ENCODE measurements around the gene B3GALNT2. TPM values are rescaled to one million over a fixed set of nuclear protein-coding genes. Genes with fewer than 3 reads are reported as not detected.
A peak's percentile ranks its signal among the peaks of the same experiment; 100 is the strongest.

The B3GALNT2 gene
- polyA plus RNA-seq, 1 donor, result 19.1 TPM

DNA sequence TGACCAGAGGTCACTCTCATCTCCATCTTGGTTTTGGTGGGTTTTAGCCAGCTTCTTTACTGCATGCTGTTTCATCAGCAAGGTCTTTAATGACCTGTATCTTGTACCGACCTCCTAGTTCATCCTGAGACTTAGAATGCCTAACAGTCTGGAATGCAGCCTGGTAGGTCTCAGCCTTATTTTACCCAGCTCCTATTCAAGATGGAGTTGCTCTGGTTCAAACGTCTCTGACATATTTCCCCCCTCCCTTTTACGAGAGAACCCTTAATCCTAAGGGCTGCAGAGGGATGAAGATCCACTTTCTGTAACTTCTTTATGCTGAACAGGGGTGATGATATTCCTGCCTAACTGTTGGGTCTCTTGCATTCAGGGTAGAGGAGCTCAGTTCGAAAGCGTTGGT lies 93.8 kb downstream of the B3GALNT2 start:
- Histone ChIP-seq H3K36me3 (ENCODE audit: control insufficient read depth, insufficient read depth, low read length) (peaks cover 2% of the 10 kb centered on the region), H3K4me1 (ENCODE audit: control insufficient read depth, insufficient read depth, low read length) (peaks cover 5% of the 10 kb centered on the region), H3K27ac (ENCODE audit: low read length) (no peak overlapping the region), H3K4me3 (ENCODE audit: low read length) (no peak overlapping the region), H3K27me3 (ENCODE audit: control insufficient read depth, insufficient read depth, low read length) (no peaks in the 10 kb centered on the region), H3K9me3 (ENCODE audit: control insufficient read depth, low read depth, low read length) (no peaks in the 10 kb centered on the region)
- 83% methylated on average over 1 of the region's 5 CpGs for WGBS (ENCODE audit: insufficient coverage, low lambda C conversion rate)
- DNase-seq, result no peak

DNA sequence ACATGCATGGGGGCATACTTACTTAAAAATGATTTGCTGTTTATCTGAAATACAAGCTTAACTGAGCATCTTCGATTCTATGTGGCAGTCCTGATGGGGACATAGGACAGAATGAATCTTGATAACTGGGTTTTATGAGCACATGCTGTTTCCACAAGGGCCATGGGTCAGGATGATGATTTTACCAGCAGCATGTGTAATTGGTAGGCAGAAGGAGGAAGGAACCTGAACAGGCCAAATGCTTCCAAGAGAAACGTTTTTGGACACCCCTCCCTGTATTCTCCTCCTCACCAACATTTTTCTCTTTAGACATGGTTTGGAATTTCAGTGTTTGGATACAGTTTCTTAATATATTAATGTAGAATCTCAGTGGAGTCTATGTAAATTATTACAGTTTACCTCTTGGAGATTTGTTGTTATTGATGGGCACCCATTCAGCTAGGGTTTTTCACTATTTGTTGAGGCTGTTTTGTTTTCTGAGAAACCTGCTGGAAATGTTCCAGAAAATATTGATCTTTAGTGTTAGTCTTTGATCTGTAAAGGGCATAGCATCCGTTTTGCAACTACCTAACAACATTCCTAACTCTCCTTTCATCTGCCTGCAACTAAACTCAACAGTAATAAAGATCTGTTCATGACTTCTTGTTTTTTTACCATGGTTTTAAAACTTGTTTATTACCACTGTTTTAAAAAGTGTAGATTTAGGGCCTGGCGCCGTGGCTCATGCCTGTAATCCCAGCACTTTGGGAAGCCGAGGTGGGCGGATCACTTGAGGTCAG lies 95.0 kb downstream of the B3GALNT2 start:
- H3K4me1 ChIP-seq (ENCODE audit: control insufficient read depth, insufficient read depth, low read length), result peaks cover 5% of the 10 kb centered on the region
- no peaks in the 10 kb centered on the region for H3K9me3 ChIP-seq (ENCODE audit: control insufficient read depth, low read depth, low read length)
- no peak overlapping the region for H3K4me3 ChIP-seq (ENCODE audit: low read length)
- H3K27me3 ChIP-seq (ENCODE audit: control insufficient read depth, insufficient read depth, low read length), result no peaks in the 10 kb centered on the region
- H3K27ac ChIP-seq (ENCODE audit: low read length), result peak overlapping the region; percentile 43
- H3K36me3 ChIP-seq (ENCODE audit: control insufficient read depth, insufficient read depth, low read length), result no peaks in the 10 kb centered on the region
- peak; percentile 17 to 64 for DNase-seq
- WGBS (ENCODE audit: insufficient coverage, low lambda C conversion rate), result no CpG with 5 or more reads among the region's 7 CpGs

DNA sequence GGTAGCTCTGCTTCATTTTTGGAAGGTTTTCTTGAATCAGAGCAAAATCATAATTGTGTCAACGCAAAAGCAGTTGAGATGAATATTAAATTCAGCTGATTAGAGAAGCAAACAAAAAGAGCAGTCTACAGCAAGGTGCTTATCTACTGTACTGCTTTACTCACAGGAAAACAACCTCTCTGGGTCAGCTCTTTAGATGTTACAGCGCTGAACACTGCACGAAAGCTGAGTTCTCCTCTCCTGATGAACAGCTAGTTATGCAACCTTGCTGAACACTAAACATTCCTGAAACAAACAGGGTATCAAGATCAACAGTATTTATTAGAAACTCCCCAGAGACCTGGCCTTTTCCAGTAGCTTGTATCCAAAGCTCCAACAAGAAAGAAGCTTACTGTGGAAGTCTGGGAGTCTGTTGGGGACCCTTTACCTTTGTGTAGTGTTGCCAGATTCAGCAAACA lies 95.7 kb downstream of the B3GALNT2 start:
- 33% methylated on average over 1 of the region's 3 CpGs for WGBS (ENCODE audit: insufficient coverage, low lambda C conversion rate)
- Histone ChIP-seq H3K4me3 (ENCODE audit: low read length) (no peak overlapping the region), H3K27me3 (ENCODE audit: control insufficient read depth, insufficient read depth, low read length) (no peaks in the 10 kb centered on the region), H3K4me1 (ENCODE audit: control insufficient read depth, insufficient read depth, low read length) (peaks cover 5% of the 10 kb centered on the region), H3K36me3 (ENCODE audit: control insufficient read depth, insufficient read depth, low read length) (peaks cover 2% of the 10 kb centered on the region), H3K9me3 (ENCODE audit: control insufficient read depth, low read depth, low read length) (no peaks in the 10 kb centered on the region), H3K27ac (ENCODE audit: low read length) (peak overlapping the region; percentile 43)
- no peak for DNase-seq

DNA sequence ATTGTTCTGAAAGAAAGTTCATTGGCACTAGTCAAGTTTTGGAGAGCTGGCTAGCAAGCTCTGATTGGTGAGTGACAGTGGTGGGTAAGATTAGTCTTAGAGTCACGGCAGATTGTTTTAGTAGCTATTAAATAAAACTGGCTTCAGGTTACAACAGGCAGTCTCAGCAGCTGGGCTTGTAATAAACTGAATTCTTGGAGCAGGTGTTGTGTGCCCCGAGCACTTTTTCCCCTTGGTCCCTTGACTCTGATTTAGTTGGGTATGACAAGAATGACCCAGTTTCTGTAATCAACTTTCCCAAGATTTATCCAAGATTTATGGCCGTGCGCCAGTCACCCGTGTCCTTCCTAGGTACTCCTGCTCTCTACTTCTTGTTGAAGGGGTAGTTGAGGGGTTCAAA lies 96.8 kb downstream of the B3GALNT2 start:
- no peak for DNase-seq
- H3K4me1 ChIP-seq (ENCODE audit: control insufficient read depth, insufficient read depth, low read length), result peaks cover 5% of the 10 kb centered on the region
- no CpG with 5 or more reads among the region's 5 CpGs for WGBS (ENCODE audit: insufficient coverage, low lambda C conversion rate)
- H3K4me3 ChIP-seq (ENCODE audit: low read length), result no peak overlapping the region
- no peaks in the 10 kb centered on the region for H3K9me3 ChIP-seq (ENCODE audit: control insufficient read depth, low read depth, low read length)
- H3K27me3 ChIP-seq (ENCODE audit: control insufficient read depth, insufficient read depth, low read length), result no peaks in the 10 kb centered on the region
- peaks cover 10% of the 10 kb centered on the region for H3K36me3 ChIP-seq (ENCODE audit: control insufficient read depth, insufficient read depth, low read length)
- H3K27ac ChIP-seq (ENCODE audit: low read length), result no peak overlapping the region

DNA sequence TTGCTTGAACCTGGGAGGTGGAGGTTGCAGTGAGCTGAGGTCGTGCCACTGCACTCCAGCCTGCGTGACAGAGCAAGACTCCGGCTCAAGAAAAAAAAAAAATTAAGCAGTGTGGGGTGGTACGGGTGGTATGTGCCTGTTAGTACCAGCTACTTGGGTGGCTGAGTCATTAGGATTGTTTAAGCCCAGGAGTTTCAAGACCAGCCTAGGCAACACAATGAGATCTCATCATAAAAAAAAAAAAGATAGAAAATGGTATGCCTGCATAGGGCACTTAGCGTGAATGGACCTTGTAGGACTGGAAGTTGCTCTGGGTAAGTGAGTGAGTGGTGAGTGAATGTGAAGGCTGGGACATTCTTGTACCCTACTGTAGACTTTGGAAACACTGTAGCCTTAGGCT lies 100.1 kb downstream of the B3GALNT2 start:
- H3K4me1 ChIP-seq (ENCODE audit: control insufficient read depth, insufficient read depth, low read length), result peaks cover 5% of the 10 kb centered on the region
- DNase-seq, result no peak
- H3K27ac ChIP-seq (ENCODE audit: low read length), result no peak overlapping the region
- WGBS (ENCODE audit: insufficient coverage, low lambda C conversion rate), result 100% methylated on average over 1 of the region's 5 CpGs
- H3K9me3 ChIP-seq (ENCODE audit: control insufficient read depth, low read depth, low read length), result no peaks in the 10 kb centered on the region
- H3K36me3 ChIP-seq (ENCODE audit: control insufficient read depth, insufficient read depth, low read length), result peaks cover 12% of the 10 kb centered on the region
- H3K27me3 ChIP-seq (ENCODE audit: control insufficient read depth, insufficient read depth, low read length), result no peaks in the 10 kb centered on the region
- H3K4me3 ChIP-seq (ENCODE audit: low read length), result no peak overlapping the region

DNA sequence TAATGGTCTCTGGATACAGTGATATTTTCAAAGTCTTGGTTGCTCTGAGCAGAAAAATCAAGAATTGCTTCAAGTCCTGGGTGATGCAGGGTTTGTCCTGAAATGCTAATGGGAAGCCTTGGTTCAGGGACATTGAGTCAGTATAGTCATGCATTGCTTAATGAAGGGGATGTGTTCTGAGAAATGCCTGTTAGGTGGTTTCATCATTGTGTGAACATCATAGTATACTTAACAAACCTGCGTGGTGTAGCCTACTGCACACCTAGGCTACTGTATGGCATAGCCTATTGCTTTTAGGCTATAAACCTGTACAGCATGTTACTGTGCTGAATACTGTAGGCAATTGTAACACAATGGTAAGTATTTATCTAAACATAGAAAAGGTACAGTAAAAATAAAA lies 100.7 kb downstream of the B3GALNT2 start:
- Histone ChIP-seq H3K4me1 (ENCODE audit: control insufficient read depth, insufficient read depth, low read length) (peaks cover 2% of the 10 kb centered on the region), H3K27ac (ENCODE audit: low read length) (no peak overlapping the region), H3K27me3 (ENCODE audit: control insufficient read depth, insufficient read depth, low read length) (no peaks in the 10 kb centered on the region), H3K9me3 (ENCODE audit: control insufficient read depth, low read depth, low read length) (no peaks in the 10 kb centered on the region), H3K36me3 (ENCODE audit: control insufficient read depth, insufficient read depth, low read length) (peaks cover 12% of the 10 kb centered on the region), H3K4me3 (ENCODE audit: low read length) (no peak overlapping the region)
- WGBS (ENCODE audit: insufficient coverage, low lambda C conversion rate), result no CpG with 5 or more reads among the region's 1 CpG
- no peak for DNase-seq

DNA sequence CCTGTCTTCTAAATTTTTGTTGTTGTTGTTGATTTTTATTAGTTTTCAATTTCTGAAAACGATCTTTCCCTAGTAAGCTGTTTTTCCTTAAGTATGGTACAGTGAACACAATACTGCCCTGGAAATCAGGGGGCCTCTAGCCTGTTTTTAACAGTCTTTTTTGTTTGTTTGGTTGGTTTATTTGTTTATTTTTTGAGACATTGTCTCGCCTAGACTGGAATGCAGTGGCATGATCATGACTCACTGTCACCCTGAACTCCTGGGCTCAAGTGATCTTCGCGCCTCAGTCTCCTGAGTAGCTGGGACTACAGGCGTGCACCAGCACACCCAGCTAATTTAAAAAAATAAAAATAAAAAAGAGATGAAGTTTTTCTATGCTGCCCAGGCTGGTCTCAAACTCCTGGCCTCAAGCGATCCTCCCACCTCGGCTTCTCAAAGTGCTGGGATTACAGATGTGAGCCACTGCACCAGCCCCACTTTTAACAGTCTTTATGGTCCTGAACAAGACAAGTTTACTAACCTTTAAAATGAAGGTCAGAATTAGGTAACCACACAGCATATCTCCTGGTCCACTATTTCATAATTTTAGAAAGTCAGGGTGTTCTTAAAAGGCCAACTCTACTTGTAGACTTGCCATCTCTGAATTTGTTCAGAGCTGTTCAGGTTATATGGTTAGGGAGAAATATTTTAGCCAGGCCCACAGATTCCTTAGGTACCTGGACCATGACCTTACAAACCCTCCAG lies 101.6 kb downstream of the B3GALNT2 start:
- 100% methylated on average over 2 of the region's 7 CpGs for WGBS (ENCODE audit: insufficient coverage, low lambda C conversion rate)
- Histone ChIP-seq H3K27me3 (ENCODE audit: control insufficient read depth, insufficient read depth, low read length) (no peaks in the 10 kb centered on the region), H3K27ac (ENCODE audit: low read length) (no peak overlapping the region), H3K36me3 (ENCODE audit: control insufficient read depth, insufficient read depth, low read length) (peaks cover 12% of the 10 kb centered on the region), H3K4me1 (ENCODE audit: control insufficient read depth, insufficient read depth, low read length) (no peaks in the 10 kb centered on the region), H3K4me3 (ENCODE audit: low read length) (no peak overlapping the region), H3K9me3 (ENCODE audit: control insufficient read depth, low read depth, low read length) (no peaks in the 10 kb centered on the region)
- no peak for DNase-seq

DNA sequence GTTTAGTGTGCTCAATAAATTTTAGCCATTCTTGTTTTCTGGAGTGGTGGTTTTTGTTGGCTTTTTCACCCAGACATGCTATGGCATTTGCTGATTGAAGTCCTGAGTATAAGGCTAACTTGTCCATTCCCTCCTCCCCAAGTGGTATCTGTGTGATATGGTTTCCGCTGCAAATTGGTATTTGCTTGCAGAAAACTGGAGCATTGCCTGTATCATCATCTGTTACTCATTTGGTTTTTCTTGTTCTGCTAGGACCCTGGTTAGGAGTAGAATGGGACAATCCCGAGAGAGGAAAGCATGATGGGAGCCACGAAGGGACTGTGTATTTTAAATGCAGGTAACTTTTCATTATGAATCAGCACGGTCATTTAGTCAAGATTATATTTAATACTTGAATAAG lies 103.0 kb downstream of the B3GALNT2 start:
- Histone ChIP-seq H3K27ac (ENCODE audit: low read length) (no peak overlapping the region), H3K36me3 (ENCODE audit: control insufficient read depth, insufficient read depth, low read length) (peaks cover 12% of the 10 kb centered on the region), H3K4me1 (ENCODE audit: control insufficient read depth, insufficient read depth, low read length) (no peaks in the 10 kb centered on the region), H3K27me3 (ENCODE audit: control insufficient read depth, insufficient read depth, low read length) (no peaks in the 10 kb centered on the region), H3K9me3 (ENCODE audit: control insufficient read depth, low read depth, low read length) (no peaks in the 10 kb centered on the region), H3K4me3 (ENCODE audit: low read length) (no peak overlapping the region)
- DNase-seq, result no peak
- 100% methylated on average over 2 of the region's 4 CpGs for WGBS (ENCODE audit: insufficient coverage, low lambda C conversion rate)

Other genes starting within 250 kb of the B3GALNT2 start
- gene ARID4B, start 176.3 kb downstream of the B3GALNT2 start, polyA plus RNA-seq, result 27.0 TPM
- 35.5 TPM for gene GGPS1, start 175.9 kb downstream of the B3GALNT2 start, polyA plus RNA-seq
- gene TBCE, start 137.0 kb downstream of the B3GALNT2 start, polyA plus RNA-seq, result 28.8 TPM
- 41.6 TPM for gene GNG4, start 145.3 kb upstream of the B3GALNT2 start, polyA plus RNA-seq

Measured in large intestine (tissue), 3 donors.